Naive B cell (primary cell): Measurements from ENCODE around the gene BAG5. TPM values are rescaled to one million over a fixed set of nuclear protein-coding genes. Genes with fewer than 3 reads are reported as not detected.

ENCODE experiments used
- ATAC-seq, 2 donors: fragments of 150-1000 bp; cut with Tn5 transposase; 2 replicates each; pipeline ENCODE4 v1.10.0; 2021; ENCODE audit warnings: low read depth in 2 of 2, mild to moderate bottlenecking in 2 of 2, moderate library complexity in 2 of 2
- DNase-seq: peaks from one replicate; pipeline ENCODE4 v3.0.0; 2022
- H3K27ac Mint-ChIP-seq, 6 donors: one replicate each; pipeline ENCODE4 v1.8.0; 2020 to 2022; ENCODE audit warnings: mild to moderate bottlenecking in 6 of 6, mixed read lengths in 6 of 6, moderate library complexity in 5 of 6, inconsistent platforms in 2 of 6
- H3K27me3 Mint-ChIP-seq, 3 donors: one replicate each; pipeline ENCODE4 v1.8.0; 2021 to 2022; ENCODE audit warnings: mixed read lengths in 3 of 3, mild to moderate bottlenecking in 1 of 3
- H3K36me3 Mint-ChIP-seq, 2 donors: one replicate each; pipeline ENCODE4 v1.8.0; 2020 to 2022; ENCODE audit warnings: mixed read lengths in 2 of 2, inconsistent platforms in 1 of 2, mild to moderate bottlenecking in 1 of 2
- H3K4me1 Mint-ChIP-seq, 3 donors: one replicate each; pipeline ENCODE4 v1.8.0; 2020 to 2022; ENCODE audit warnings: mixed read lengths in 3 of 3, inconsistent platforms in 1 of 3, mild to moderate bottlenecking in 1 of 3, moderate library complexity in 1 of 3
- H3K4me3 Mint-ChIP-seq, 8 donors: one replicate each; pipeline ENCODE4 v1.8.0; 2020 to 2022; ENCODE audit warnings: mild to moderate bottlenecking in 8 of 8, mixed read lengths in 8 of 8, moderate library complexity in 8 of 8, inconsistent platforms in 2 of 8
- H3K9me3 Mint-ChIP-seq, 7 donors: one replicate each; pipeline ENCODE4 v1.8.0; 2020 to 2022; ENCODE audit warnings: mixed read lengths in 7 of 7, mild to moderate bottlenecking in 5 of 7, inconsistent platforms in 2 of 7, moderate library complexity in 1 of 7
- polyA plus RNA-seq, 6 donors: library from polyadenylated mRNA; unstranded; fragments of 300-500 nt; fragmentation: Illumina TruSeq; gene quantifications; one replicate each; pipeline ENCODE4 v1.2.3, GENCODE V29; 2021; ENCODE audit warnings: low read depth in 6 of 6

BAG5 gene
- polyA plus RNA-seq, 6 donors from 2014 or later: 11.0 to 55.5 (median 41.9) TPM

DNA sequence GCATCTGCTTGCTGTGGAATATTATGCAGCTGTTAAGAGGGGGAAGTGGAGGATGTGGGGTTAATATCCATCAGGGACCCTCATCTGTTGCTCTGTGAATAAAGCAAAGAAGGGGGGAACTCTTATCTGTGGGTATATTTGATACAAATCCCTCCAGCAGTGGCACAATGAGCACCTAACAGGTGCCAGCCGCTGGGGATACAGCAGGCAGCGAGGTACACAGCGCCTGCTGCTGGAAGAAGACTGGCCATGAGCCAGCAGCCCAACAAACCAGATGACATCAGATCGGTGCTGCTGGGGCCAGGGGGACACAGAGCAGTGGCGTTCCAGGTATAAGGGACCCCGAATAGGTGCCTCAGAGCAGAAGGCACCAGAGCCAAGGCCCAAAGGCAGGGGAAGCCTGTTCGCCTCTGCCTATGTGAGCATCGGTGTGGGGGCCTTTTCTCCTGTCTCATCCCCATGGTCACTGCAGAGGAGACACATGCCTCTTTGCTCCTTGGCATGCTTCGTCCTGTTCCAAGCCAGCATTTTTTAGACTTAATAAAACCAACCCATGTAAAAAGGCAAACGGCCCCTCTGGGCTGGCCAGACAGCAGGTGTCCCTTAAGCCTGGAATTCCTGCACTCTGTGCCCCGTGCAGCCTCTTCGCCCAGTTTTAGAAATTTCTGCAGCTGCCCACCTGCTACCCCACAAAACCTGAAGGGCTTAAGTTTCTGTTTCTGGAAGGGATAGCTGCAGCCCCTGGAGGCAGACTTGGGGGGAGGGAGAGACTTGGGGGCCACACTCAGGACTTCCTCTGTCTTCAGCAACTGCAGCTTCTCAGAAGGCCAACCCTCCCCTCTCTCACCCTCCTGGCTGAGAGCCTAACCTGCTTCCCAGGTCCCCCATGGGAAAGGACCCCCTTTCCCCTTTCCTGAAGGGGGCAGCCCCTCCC, 38.2 kb downstream of the BAG5 start:
- ATAC-seq (no peak), DNase-seq (no peak)
- Mint-ChIP-seq H3K36me3 (no peaks in the 10 kb centered on the region), H3K27ac (peak overlapping the region in 1 of 6 donors; percentile 49), H3K27me3 (peaks cover 0 to 8% (median 6%) of the 10 kb centered on the region in 3 donors), H3K4me3 (peak overlapping the region in 6 of 8 donors; percentile 9 to 73 (median 54)), H3K9me3 (no peaks in the 10 kb centered on the region), H3K4me1 (peaks cover 21 to 34% (median 32%) of the 10 kb centered on the region in 3 donors)

DNA sequence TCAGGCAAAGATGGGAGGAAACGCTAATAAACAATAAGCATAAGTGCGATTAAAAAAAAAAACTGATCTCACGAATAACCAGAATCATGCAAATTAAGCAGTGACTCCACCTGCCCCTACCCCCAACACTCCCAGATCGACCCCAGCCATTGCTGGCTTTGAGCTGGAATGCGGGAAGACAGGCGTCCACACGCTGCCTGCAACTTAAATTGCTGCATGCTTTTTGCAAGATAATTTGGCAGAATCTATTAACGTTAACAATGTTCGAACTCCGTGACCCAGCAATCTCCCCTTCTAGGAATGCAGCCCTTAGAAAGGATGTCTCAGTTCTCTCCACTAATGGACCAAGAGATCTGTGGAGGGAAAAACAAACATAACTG, 38.9 kb downstream of the BAG5 start:
- Mint-ChIP-seq H3K4me1 (peaks cover 22 to 35% (median 35%) of the 10 kb centered on the region in 3 donors), H3K4me3 (peak overlapping the region; percentile 35 to 73 (median 49)), H3K27me3 (peaks cover 0 to 13% (median 12%) of the 10 kb centered on the region in 3 donors), H3K9me3 (no peaks in the 10 kb centered on the region), H3K27ac (no peak overlapping the region), H3K36me3 (no peaks in the 10 kb centered on the region)
- ATAC-seq: no peak
- DNase-seq: no peak

DNA sequence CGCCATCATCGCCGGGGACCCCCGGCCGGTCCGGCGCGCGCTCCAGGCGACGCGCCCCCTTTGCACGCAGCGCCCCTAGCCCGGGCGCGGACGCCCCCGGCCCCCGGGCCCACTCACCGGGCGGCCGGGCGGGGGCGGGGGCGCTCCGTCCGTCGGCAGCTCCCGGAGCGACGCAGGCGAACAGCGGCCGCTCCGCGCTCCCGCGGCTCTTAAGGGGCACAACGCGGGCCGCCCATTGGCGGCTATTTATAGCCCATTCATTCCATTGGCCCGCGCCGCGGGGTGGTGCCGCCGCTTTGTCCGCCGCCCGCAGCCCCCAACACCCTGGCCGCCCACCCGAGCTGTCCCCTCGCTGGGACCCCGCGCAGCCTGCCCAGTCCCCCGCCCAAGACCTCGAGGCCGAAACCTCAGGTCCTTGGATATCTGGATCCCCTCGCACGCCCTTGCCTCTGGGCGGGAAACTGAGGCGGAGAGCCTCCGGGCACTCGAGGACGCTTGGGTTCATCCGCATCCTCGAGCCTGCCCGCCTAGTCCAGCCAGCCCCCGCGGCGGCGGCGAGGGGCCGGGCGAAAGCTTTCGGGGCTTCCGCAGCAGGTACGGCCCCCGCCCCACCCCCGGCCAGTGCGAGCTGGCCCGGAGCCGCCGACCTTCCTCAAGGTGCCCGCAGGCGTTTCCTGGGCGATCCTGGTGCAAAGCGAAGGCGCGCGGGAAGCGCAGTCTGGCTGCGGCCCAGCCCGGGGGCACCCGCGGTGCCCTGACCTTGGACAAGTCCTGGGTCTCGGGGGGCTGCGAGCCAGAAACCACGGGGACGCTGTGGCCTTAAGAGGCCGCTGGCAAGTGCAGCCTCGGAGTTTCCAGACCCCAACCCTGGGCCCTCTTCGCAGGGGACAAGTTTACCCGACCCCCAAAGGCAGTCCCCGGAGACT, 39.5 kb downstream of the BAG5 start, which contains the start of gene CKB:
Gene CKB, minus strand, starts transcription at position 182 of the 926 bp plus-strand sequence. CDS start 337 bp downstream, outside the sequence.
- peaks cover 18 to 31% (median 29%) of the 10 kb centered on the region in 3 donors for H3K4me1 Mint-ChIP-seq
- ATAC-seq (no peak), DNase-seq (no peak)
- H3K9me3 Mint-ChIP-seq: no peaks in the 10 kb centered on the region
- peak within 1 kb of the TSS; percentile 46 to 84 (median 65) for H3K4me3 Mint-ChIP-seq
- H3K27ac Mint-ChIP-seq: no peak within 1 kb of the TSS
- no peaks in the 10 kb centered on the region for H3K36me3 Mint-ChIP-seq
- H3K27me3 Mint-ChIP-seq: peaks cover 0 to 13% (median 12%) of the 10 kb centered on the region in 3 donors

DNA sequence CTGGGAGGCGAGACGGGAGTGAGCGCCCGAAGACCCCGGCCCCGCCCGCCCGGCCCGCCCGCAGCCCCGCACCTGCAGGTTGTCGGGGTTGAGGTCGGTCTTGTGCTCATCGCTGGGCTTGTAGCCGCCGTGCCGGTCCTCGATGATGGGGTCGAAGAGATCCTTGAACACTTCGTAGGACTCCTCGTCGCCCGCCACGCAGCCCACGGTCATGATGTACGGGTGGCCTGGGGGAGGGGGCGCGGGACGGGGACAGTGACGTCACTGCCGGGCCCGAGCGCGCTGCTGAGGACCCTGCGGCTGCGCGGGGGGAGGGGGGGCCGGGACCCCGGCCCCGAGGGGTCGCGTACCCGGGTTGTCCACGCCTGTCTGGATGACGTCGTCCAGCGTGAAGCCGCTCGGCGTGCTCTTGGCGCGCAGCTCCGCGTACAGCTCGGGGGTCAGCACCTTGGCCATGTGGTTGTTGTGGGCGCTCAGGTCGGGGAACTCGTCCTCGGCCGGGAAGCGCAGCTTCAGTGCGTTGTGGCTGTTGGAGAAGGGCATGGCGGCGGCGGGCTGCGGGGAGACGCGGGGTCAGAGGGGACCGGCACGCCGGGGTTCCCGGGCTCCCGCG, 40.4 kb downstream of the BAG5 start:
- peaks cover 11 to 23% (median 21%) of the 10 kb centered on the region in 3 donors for H3K4me1 Mint-ChIP-seq
- no peak overlapping the region for H3K27ac Mint-ChIP-seq
- peak overlapping the region; percentile 33 to 75 (median 65) for H3K4me3 Mint-ChIP-seq
- H3K27me3 Mint-ChIP-seq: peaks cover 0 to 13% (median 12%) of the 10 kb centered on the region in 3 donors
- no peaks in the 10 kb centered on the region for H3K36me3 Mint-ChIP-seq
- DNase-seq: no peak
- peak in 1 of 2 donors; percentile 6 for ATAC-seq
- no peaks in the 10 kb centered on the region for H3K9me3 Mint-ChIP-seq

DNA sequence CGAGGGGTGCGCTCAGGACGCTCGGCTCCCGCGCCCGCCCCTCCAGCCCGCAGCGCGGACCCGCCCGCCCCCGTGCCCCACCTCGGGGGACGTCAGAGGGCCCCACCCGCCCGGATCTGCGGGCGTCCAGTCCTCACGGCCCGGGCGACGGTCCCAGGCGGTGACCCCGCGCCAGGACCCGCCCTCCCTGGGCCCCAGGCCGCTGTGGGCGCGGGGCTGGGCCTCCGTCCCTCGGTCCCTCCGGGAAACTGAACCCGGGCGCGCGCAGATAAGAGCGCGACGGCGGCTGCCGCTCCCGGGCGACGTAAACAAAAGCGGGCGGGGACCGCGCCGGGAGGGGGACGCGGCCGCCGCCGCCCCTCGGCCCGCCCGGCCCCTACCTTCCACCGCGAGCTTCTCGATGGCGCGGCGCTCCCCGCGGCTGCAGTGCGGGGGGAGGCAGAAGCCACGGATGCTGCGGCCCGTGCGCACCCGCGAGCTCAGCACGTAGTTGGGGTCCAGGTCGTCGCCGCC, 41.0 kb downstream of the BAG5 start:
- Mint-ChIP-seq H3K4me3 (peak overlapping the region in 4 of 8 donors; percentile 48 to 89 (median 58)), H3K27me3 (peaks cover 0 to 13% (median 12%) of the 10 kb centered on the region in 3 donors), H3K4me1 (peaks cover 9 to 17% (median 15%) of the 10 kb centered on the region in 3 donors), H3K9me3 (no peaks in the 10 kb centered on the region), H3K27ac (no peak overlapping the region), H3K36me3 (no peaks in the 10 kb centered on the region)
- DNase-seq (no peak), ATAC-seq (peak; percentile 11 to 35)

DNA sequence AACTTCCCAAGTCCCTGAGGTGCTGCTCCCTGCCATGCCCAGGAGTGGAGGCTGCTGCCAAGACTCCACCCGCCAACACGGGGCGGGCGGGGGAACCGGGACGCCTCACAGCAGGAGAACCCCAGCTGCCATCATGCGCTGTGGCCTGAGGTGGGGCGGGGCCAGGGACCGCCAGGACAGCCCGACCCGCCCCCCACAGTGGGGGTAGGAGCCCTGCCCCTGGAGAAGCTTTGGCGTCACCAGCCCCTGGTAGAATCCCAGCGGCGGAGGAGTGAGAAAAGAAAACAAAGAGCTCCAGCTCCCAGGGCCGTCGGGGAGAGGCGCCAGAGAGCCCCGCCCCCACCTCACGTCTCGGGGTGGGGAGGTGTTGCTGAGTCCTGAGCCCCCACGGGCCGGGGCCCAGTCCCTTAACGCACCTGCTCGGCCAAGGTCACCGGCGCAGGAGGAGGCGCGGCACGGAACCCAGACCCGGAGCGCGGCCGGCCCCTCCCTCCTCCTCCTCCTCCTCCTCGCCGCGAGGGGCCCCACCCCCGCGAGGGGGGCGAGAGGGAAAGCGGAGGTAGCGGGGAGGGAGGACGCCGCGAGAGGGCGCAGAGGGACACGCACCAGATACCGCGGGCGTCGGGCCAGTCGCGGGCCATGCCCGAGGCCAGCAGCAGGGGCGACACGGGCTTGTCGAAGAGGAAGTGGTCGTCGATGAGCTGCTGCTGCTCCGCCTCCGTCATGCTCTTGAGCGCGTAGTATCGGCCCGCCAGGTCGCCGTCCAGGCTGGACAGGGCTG, 41.6 kb downstream of the BAG5 start:
- peak; percentile 73 for DNase-seq
- Mint-ChIP-seq H3K4me1 (peaks cover 7 to 15% (median 13%) of the 10 kb centered on the region in 3 donors), H3K4me3 (peak overlapping the region; percentile 51 to 89 (median 60)), H3K27me3 (peaks cover 0 to 13% (median 12%) of the 10 kb centered on the region in 3 donors), H3K36me3 (no peaks in the 10 kb centered on the region), H3K9me3 (no peaks in the 10 kb centered on the region), H3K27ac (no peak overlapping the region)
- peak; percentile 71 to 72 for ATAC-seq

DNA sequence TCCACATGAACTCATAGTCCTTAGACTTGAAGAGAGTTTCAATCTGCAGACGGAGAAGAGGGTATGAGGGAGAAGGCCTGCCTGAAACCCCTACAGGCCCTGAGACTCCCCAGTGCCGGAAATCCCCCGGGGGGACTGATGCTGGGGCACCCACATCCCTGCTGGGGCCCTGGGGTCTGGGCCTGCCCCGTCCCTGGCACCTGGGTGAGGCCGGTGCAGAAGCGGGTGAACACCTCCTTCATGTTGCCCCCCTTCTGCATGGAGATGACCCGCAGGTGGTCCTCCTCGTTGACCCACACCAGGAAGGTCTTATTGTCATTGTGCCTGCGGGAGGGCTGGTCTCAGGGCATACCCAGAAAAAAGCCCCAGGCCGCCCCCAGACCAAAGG, 42.2 kb downstream of the BAG5 start:
- Mint-ChIP-seq H3K4me1 (peaks cover 7 to 11% (median 9%) of the 10 kb centered on the region in 3 donors), H3K36me3 (no peaks in the 10 kb centered on the region), H3K9me3 (no peaks in the 10 kb centered on the region), H3K27me3 (peaks cover 0 to 13% (median 12%) of the 10 kb centered on the region in 3 donors), H3K4me3 (peak overlapping the region; percentile 37 to 75 (median 65)), H3K27ac (peak overlapping the region in 1 of 6 donors; percentile 80)
- DNase-seq (no peak), ATAC-seq (no peak)

DNA sequence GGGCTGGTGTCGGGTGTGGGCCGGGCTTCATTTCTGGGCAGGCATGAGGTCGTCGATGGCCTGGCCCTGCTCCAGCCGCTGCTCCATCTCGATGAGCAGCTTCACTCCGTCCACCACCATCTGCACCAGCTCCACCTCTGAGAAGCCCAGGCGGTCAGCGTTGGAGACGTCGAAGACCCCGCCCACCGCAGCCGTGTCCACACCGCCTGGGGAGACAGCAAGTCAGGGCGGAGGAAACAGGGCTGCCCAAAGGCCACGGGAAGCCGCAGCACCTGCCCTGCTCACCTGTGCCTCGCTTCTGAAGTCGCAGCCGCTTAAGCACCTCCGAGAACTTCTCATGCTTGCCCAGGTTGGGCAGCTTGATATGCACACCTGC, 42.6 kb downstream of the BAG5 start:
- Mint-ChIP-seq H3K9me3 (no peaks in the 10 kb centered on the region), H3K36me3 (no peaks in the 10 kb centered on the region), H3K27ac (peak overlapping the region in 2 of 6 donors; percentile 45 to 80), H3K4me3 (peak overlapping the region; percentile 41 to 86 (median 66)), H3K27me3 (peaks cover 0 to 13% (median 12%) of the 10 kb centered on the region in 3 donors), H3K4me1 (peaks cover 7 to 11% (median 9%) of the 10 kb centered on the region in 3 donors)
- DNase-seq (no peak), ATAC-seq (no peak)

DNA sequence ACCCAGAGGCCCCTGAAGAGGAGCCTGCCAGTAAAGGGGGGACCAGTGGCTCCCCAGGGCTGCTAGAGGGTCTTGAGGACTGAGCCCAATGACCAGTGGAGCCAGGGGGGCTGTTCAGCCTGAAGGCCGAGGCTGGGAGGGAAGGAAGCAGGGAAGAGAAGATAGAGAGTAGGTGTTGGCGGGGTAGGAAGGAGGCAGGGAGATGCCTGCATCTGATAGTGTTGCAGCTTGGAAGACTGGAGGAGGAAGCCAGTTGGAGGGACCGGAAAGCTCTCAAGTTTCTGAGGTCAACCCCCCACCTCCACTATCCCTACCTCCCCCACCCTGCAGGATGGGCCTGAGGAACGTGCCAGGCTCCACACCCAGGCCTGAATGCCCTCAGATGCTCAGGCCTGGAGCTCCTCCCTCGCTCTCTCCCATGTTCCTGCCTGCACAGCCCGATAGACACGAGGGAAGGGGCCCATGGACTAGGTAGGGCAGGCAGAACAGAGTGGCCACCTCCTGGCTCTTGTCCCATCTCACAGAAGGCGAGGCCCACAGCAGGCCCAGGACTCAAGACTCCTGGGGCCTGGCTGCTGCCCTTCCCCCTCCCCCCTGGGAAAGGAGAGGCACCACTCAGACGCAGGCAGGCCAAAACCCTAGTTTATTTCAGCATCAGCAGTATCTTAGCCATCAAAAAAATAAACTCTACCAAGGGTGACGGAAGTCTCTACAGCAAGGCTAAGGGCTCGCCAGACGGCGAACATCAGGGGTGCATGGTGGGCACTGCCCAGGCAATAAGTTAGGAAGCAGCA, 43.2 kb downstream of the BAG5 start:
- no peak for DNase-seq
- H3K4me3 Mint-ChIP-seq: peak overlapping the region; percentile 37 to 88 (median 70)
- peaks cover 7 to 11% (median 9%) of the 10 kb centered on the region in 3 donors for H3K4me1 Mint-ChIP-seq
- ATAC-seq: no peak
- no peaks in the 10 kb centered on the region for H3K36me3 Mint-ChIP-seq
- H3K9me3 Mint-ChIP-seq: no peaks in the 10 kb centered on the region
- H3K27me3 Mint-ChIP-seq: peaks cover 0 to 13% (median 12%) of the 10 kb centered on the region in 3 donors
- H3K27ac Mint-ChIP-seq: peak overlapping the region in 4 of 6 donors; percentile 10 to 60 (median 47)

DNA sequence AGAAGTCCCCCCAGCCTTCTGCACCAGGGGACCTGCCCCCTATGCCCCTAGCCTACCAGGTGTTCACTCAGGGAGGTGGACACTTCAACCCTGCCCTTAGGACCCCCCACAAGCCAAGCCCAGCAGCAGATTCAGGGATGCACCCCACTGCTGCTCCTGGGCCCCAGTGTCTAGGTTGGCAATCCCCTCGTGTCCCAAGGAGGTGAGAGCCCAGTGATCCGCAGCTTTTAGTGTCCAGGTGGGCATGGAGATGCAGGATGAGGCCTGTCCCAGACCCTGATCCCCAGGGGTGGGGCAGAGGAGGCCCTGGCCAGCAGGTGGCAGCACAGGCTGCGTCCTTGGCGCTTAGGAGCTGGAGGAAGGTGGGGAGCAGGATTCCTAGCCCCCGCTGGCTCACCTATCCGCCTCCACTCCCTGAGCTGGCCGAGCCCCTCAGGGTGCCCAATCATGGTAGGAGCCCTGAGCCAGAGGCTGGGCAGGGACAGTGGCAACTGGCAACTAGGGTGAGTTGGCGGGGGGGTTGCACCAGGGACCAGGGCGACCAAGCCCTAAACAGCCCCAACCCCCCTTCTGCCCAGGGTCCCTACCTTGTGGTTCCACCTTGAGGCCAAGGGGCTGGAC, 43.9 kb downstream of the BAG5 start:
- H3K27ac Mint-ChIP-seq: peak overlapping the region in 1 of 6 donors; percentile 10
- peaks cover 0 to 13% (median 9%) of the 10 kb centered on the region in 3 donors for H3K27me3 Mint-ChIP-seq
- ATAC-seq (peak in 1 of 2 donors; percentile 27), DNase-seq (peak; percentile 46)
- H3K4me1 Mint-ChIP-seq: peaks cover 7 to 11% (median 8%) of the 10 kb centered on the region in 3 donors
- peak overlapping the region in 2 of 8 donors; percentile 65 to 75 for H3K4me3 Mint-ChIP-seq
- H3K36me3 Mint-ChIP-seq: no peaks in the 10 kb centered on the region
- no peaks in the 10 kb centered on the region for H3K9me3 Mint-ChIP-seq
